GM19238 (cell line): ENCODE data around the gene SS18.
A peak's percentile ranks its signal among the peaks of the same experiment; 100 is the strongest.
"Not testable (repeated sequence)": the region's sequence is repeated elsewhere in the genome, so short reads cannot be mapped to it uniquely, and the experiment has no call there.

Experiments used
- DNase-seq: peaks from one replicate; pipeline ENCODE4 v3.0.0; 2011; ENCODE audit warnings: low spot score; ENCODE audit not compliant: insufficient read length

The SS18 gene

GRCh38 chr18:26090130-26091046, at the start of gene SS18:
SS18 (minus strand) TSS chr18:26090613; CDS start chr18:26090569, 44 bp downstream.
- DNase-seq, result peak; percentile 81

- DNase-seq, result no peak
These were observed 45.1 kb upstream of the SS18 start for GRCh38 chr18:26135548-26135947.

- DNase-seq, result no peak
These were observed 43.7 kb upstream of the SS18 start for GRCh38 chr18:26134107-26134506.

GRCh38 chr18:26133652-26134051, 43.2 kb upstream of the SS18 start, which contains the start of gene PSMA8:
PSMA8 (plus strand) TSS chr18:26133869; CDS start chr18:26133966, 97 bp downstream.
- DNase-seq, result no peak

- not testable (repeated sequence) for DNase-seq
These were observed 37.8 kb upstream of the SS18 start for GRCh38 chr18:26128192-26128591.

- no peak for DNase-seq
These were observed 37.4 kb upstream of the SS18 start for GRCh38 chr18:26127786-26128185.

- not testable (repeated sequence) for DNase-seq
These were observed 31.6 kb upstream of the SS18 start for GRCh38 chr18:26121994-26122393.

- no peak for DNase-seq
These were observed 31.1 kb upstream of the SS18 start for GRCh38 chr18:26121476-26121875.

- DNase-seq, result no peak
These were observed 28.8 kb upstream of the SS18 start for GRCh38 chr18:26119246-26119645.

GRCh38 chr18:26104035-26104434, 13.6 kb upstream of the SS18 start:
- no peak for DNase-seq

- no peak for DNase-seq
These were observed 13.2 kb upstream of the SS18 start for GRCh38 chr18:26103579-26103978.

GRCh38 chr18:26097563-26097962, 7.2 kb upstream of the SS18 start:
- no peak for DNase-seq

GRCh38 chr18:26096852-26097251, 6.4 kb upstream of the SS18 start:
- no peak for DNase-seq

GRCh38 chr18:26091047-26091630, 726 bp upstream of the SS18 start:
- peak; percentile 31 for DNase-seq

- DNase-seq, result no peak
These were observed 902 bp downstream of the SS18 start for GRCh38 chr18:26089293-26090129.

- no peak for DNase-seq
These were observed 1.9 kb downstream of the SS18 start for GRCh38 chr18:26088487-26088886.

- DNase-seq, result no peak
These were observed 3.5 kb downstream of the SS18 start for GRCh38 chr18:26086959-26087358.

- DNase-seq, result no peak
These were observed 5.4 kb downstream of the SS18 start for GRCh38 chr18:26085056-26085455.

- no peak for DNase-seq
These were observed 7.3 kb downstream of the SS18 start for GRCh38 chr18:26083099-26083498.

GRCh38 chr18:26082475-26082874, 7.9 kb downstream of the SS18 start:
- DNase-seq, result no peak

GRCh38 chr18:26074246-26074645, 16.2 kb downstream of the SS18 start:
- DNase-seq, result no peak

GRCh38 chr18:26073758-26074157, 16.7 kb downstream of the SS18 start:
- DNase-seq, result no peak
